GM12873 (cell line): ENCODE results near the gene ZNF280B.

Experiments
- TF ChIP-seq, protein P1 (sequence below): IDR thresholded peaks from 2 replicates; pipeline ENCODE4 v1.5.1; 2012; ENCODE audit warnings: low read depth, mild to moderate bottlenecking, moderate library complexity, low read length, control low read depth; ENCODE audit not compliant: insufficient read depth; ENCODE audit errors: missing control alignments

ZNF280B gene

GRCh38 chr22:22553141-22553540 is 44.6 kb upstream of the ZNF280B start:
- TF ChIP-seq, protein P1, sequence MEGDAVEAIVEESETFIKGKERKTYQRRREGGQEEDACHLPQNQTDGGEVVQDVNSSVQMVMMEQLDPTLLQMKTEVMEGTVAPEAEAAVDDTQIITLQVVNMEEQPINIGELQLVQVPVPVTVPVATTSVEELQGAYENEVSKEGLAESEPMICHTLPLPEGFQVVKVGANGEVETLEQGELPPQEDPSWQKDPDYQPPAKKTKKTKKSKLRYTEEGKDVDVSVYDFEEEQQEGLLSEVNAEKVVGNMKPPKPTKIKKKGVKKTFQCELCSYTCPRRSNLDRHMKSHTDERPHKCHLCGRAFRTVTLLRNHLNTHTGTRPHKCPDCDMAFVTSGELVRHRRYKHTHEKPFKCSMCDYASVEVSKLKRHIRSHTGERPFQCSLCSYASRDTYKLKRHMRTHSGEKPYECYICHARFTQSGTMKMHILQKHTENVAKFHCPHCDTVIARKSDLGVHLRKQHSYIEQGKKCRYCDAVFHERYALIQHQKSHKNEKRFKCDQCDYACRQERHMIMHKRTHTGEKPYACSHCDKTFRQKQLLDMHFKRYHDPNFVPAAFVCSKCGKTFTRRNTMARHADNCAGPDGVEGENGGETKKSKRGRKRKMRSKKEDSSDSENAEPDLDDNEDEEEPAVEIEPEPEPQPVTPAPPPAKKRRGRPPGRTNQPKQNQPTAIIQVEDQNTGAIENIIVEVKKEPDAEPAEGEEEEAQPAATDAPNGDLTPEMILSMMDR: no peak

DNA sequence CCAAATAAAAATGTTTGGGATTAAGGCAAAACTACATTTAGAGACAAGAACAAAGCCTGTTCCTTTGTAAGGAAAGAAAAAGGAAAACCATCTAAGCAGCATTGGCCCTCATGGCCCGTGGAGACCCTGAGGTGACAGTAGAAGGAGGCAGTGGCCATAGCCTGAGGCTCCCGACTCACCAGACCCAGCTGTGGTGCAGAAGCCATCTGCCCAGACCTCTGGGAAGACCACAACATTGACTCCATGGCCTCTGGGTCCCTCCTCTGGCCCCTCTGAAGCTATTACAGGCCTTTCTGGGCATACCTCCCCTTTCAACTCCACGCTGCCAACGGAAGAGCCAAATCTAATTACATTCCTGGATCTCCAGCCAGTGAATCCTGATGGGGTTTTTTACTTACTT is 44.1 kb upstream of the ZNF280B start:
- TF ChIP-seq, protein P1: no peak

GRCh38 chr22:22550789-22551434 is 42.4 kb upstream of the ZNF280B start:
- TF ChIP-seq, protein P1: no peak

DNA sequence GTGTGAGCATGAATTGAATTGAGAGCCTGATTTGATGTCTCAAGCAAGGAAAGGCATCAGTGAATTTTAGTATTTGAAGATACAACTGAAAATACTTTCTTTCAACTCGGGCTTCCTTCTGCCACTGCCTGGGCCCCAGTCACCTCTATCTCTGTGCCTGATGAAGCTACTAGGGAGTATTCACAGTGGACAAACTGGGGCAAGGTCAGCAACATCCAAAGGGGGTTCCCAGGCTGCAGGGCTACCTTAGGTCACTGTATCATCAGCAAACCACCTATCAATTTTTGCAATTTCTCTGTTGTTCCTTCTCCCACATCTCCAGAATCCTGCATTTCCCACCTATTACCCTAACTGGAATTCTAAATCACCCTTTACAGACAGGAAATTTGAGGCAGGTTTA is 40.4 kb upstream of the ZNF280B start:
- TF ChIP-seq, protein P1: no peak

- TF ChIP-seq, protein P1: no peak
These were observed 39.8 kb upstream of the ZNF280B start for GRCh38 chr22:22548317-22548716.

- TF ChIP-seq, protein P1: no peak
These were observed 39.3 kb upstream of the ZNF280B start for GRCh38 chr22:22547692-22548300.

DNA sequence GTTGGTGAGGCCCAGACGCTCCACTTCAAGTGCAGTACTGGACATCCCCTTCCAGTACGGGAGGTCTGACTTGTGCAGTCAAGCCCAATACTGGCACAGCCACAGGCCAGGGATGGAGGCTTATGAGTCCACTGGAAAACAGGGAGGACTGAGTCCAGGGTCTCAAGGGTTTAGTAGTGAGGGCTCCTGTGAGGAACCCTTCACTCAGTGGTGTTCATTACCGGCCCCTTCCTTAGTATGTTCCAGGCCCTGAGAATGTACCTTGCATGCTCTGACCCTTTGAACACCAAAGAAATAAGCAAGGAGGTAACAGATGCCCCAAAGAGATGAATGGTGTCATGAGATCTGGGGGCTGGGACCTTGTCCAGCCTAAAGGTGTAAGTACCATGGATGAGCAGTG is 38.7 kb upstream of the ZNF280B start:
- TF ChIP-seq, protein P1: no peak
